HEK293 (cell line): ENCODE data around the gene FOXP3.

Experiments
- BCL11A ChIP-seq: fragments of 450-650 bp; formaldehyde crosslinking; IDR thresholded peaks from 2 replicates; pipeline ENCODE4 v1.5.1; 2016; ENCODE audit warnings: low read depth, missing biosample characterization, missing genetic modification characterization
- CTCF ChIP-seq: fragments of 450-650 bp; formaldehyde crosslinking; IDR thresholded peaks from 2 replicates; pipeline ENCODE4 v1.5.1; 2016; ENCODE audit warnings: missing biosample characterization, missing genetic modification characterization
- PBX3 ChIP-seq: sonication (generic); formaldehyde crosslinking; IDR thresholded peaks from 2 replicates; pipeline ENCODE4 v1.8.1; 2022; ENCODE audit warnings: mild to moderate bottlenecking, moderate library complexity, missing genetic modification reagents
- ZNF2 ChIP-seq: fragments of 450-650 bp; formaldehyde crosslinking; IDR thresholded peaks from 2 replicates; pipeline ENCODE4 v1.5.1; 2016; ENCODE audit warnings: missing biosample characterization, missing genetic modification characterization
- ZNF274 ChIP-seq, 2 experiments: fragments of 200-500 bp in 1 of 2; fragments of 450-650 bp in 1 of 2; sonication (Bioruptor generic) in 1 of 2; formaldehyde crosslinking in 1 of 2; IDR thresholded peaks; 2 replicates each; pipeline versions ENCODE4 v1.5.1 to v1.6.1; 2014 to 2016; ENCODE audit warnings: borderline replicate concordance in 1 of 2, inconsistent platforms in 1 of 2, low read length in 1 of 2, missing biosample characterization in 1 of 2, missing genetic modification characterization in 1 of 2

GRCh38 chrX:49258749-49259124, 5.8 kb downstream of the FOXP3 start:
- no peak for TF ChIP-seq ZNF2 (tag by site-specific recombination)
- no peak for TF ChIP-seq PBX3 (CRISPR knock-in tag)
- no peak for TF ChIP-seq CTCF (tag by site-specific recombination)
- TF ChIP-seq ZNF274 (IDR thresholded peaks at IDR 0.05; ENCODE audit: low read length): no peak
- TF ChIP-seq ZNF274 (tag by site-specific recombination; IDR thresholded peaks at IDR 0.05; ENCODE audit: borderline replicate concordance): no peak
- TF ChIP-seq BCL11A (tag by site-specific recombination): no peak
